HFF-Myc (cell line): ENCODE results near the gene PIK3C2G.
A peak's percentile ranks its signal among the peaks of the same experiment; 100 is the strongest.

ENCODE experiments used
- DNase-seq: peaks from one replicate; pipeline ENCODE4 v3.0.0-alpha.2; 2011; ENCODE audit warnings: low read depth; ENCODE audit errors: extremely low read depth
- H3K4me3 ChIP-seq: replicated peaks from 2 replicates; pipeline ENCODE4 v1.5.1; 2011; ENCODE audit warnings: low read depth, mild to moderate bottlenecking, control low read depth, low read length
- CTCF ChIP-seq: IDR thresholded peaks from 2 replicates; pipeline ENCODE4 v1.5.1; 2012; ENCODE audit warnings: mild to moderate bottlenecking, low read depth, low read length, control low read depth; ENCODE audit errors: missing control alignments

PIK3C2G gene

DNA sequence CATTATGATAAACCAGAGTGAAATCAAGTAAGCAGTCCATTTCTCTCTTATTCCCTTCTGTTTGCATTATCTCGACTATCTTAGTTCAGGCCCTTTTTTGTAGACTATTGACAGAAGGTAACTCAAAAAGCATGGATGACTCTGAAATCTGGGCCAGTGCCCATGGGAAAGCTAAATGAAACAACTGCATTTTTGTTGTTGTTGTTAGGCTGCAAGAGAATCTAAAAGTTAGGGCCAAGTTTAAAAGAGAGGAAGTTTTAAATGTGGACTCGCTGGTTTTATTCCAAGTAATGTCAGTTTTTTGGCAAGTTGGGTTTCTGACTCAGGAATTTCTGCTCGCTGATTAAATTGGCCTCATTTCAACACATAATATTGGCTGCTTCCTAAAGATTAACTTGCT lies 201.1 kb downstream of the PIK3C2G start:
- peak; percentile 2 for DNase-seq
- no peak overlapping the region for H3K4me3 ChIP-seq

DNA sequence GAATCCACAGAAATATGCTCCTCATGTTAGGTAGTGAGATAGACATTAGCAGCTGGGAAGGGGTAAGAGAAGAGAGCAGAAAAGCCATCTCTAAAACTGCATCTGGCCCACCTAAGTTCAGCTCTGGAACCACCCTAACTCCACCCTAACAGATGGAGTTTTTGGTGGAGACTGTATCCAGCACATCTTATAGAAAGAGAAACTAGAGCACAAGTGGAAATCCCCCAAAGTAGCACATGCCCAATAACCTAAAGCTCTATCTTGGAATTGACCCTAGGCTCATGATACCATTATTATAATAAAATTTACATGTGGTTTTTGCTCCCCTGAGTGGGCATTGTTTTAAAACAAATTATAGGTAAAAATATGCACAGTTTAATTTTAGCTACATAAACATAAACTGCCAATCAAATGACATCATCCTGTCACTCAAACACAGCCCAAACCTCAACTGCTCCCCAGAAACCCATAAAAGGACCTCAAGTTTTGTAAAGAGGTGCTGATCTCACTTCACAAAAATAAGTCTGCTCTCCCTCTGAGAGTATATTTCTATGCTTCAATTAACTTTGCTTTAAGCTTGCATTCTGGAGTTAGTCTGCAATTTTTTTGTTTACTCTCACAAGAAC lies 206.4 kb downstream of the PIK3C2G start:
- DNase-seq, result no peak
- no peak for TF ChIP-seq CTCF
- H3K4me3 ChIP-seq, result no peak overlapping the region

More for the DNA sequence above, 201.1 kb downstream of the PIK3C2G start:
- no peak for TF ChIP-seq CTCF

GRCh38 chr12:18468246-18469075 lies 207.1 kb downstream of the PIK3C2G start:
- no peak for TF ChIP-seq CTCF
- no peak overlapping the region for H3K4me3 ChIP-seq
- no peak for DNase-seq

- no peak for TF ChIP-seq CTCF
- no peak for DNase-seq
- no peak overlapping the region for H3K4me3 ChIP-seq
These were observed 208.9 kb downstream of the PIK3C2G start for GRCh38 chr12:18470251-18470650.

DNA sequence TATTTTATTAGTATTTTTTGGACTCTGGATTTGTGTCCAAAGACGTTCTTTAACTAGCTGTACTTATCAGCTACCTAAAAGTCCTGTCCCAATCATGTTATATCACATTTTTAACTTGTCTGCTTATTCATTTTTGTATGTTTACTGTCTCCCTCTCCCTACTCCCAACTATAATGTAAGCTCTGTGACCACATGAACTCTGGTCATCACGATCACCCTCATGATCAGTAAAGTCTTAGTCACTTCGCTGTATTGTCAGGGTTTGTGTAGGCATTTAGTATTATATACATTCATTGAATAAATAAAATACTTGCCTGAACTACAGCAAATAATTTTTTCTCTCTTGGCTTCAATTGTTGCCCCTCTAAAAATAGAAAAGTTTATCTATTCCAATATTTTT lies 211.0 kb downstream of the PIK3C2G start:
- TF ChIP-seq CTCF, result no peak
- no peak for DNase-seq
- H3K4me3 ChIP-seq, result no peak overlapping the region

DNA sequence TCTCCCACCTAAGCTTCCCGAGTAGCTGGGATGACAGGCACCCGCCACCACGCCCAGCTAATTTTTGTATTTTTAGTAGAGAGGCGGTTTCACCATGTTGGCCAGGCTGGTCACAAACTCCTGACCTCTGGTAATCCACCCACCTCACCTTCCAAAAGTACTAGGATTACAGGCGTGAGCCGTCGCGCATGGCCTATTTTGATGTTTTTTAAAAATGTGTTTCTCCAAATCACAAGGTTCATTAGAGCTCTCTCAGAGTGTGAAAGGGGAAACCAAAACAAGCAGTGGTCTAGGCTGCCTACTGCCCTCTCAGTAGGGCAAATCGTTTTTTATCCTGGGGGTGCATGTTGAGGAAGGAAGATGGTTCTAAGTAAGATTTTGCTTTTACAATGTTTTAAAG lies 211.5 kb downstream of the PIK3C2G start:
- no peak for DNase-seq
- no peak overlapping the region for H3K4me3 ChIP-seq
- no peak for TF ChIP-seq CTCF
